ENCODE results near the gene OAS1.
A peak's percentile ranks its signal among the peaks of the same experiment; 100 is the strongest.
"Not testable (repeated sequence)": the region's sequence is repeated elsewhere in the genome, so short reads cannot be mapped to it uniquely, and the experiment has no call there.

OAS1 gene

GRCh38 chr12:112957125-112957524, 50.4 kb downstream of the OAS1 start:
- DNase-seq; intact Hi-C loops (cut with DNase I): not testable (repeated sequence)

- DNase-seq: no peak
- intact Hi-C loops (cut with DNase I): no loop called here
Observed at GRCh38 chr12:112961074-112961473, 54.3 kb downstream of the OAS1 start.

- DNase-seq: no peak
- intact Hi-C loops (cut with DNase I): no loop called here
Observed at GRCh38 chr12:112961536-112961935, 54.8 kb downstream of the OAS1 start.

GRCh38 chr12:112962561-112962960, 55.8 kb downstream of the OAS1 start:
- intact Hi-C loops (cut with DNase I): no loop called here
- no peak for DNase-seq

GRCh38 chr12:112963227-112963861, 56.6 kb downstream of the OAS1 start:
- peak in 19 of 42 donors; percentile 21 to 63 (median 34) for DNase-seq
- intact Hi-C loops (cut with DNase I): no loop called here

GRCh38 chr12:112964067-112964670, 57.4 kb downstream of the OAS1 start:
- DNase-seq: no peak
- intact Hi-C loops (cut with DNase I): no loop called here

GRCh38 chr12:112964915-112965314, 58.2 kb downstream of the OAS1 start:
- intact Hi-C loops (cut with DNase I): no loop called here
- no peak for DNase-seq

- no peak for DNase-seq
- intact Hi-C loops (cut with DNase I): no loop called here
Observed at GRCh38 chr12:112965643-112966042, 58.9 kb downstream of the OAS1 start.

- intact Hi-C loops (cut with DNase I): no loop called here
- no peak for DNase-seq
Observed at GRCh38 chr12:112967306-112967705, 60.5 kb downstream of the OAS1 start.

- no peak for DNase-seq
- intact Hi-C loops (cut with DNase I): no loop called here
Observed at GRCh38 chr12:112967858-112968257, 61.1 kb downstream of the OAS1 start.
